Colonic mucosa (tissue), 4 donors: ENCODE measurements around the gene EXOC2. TPM values are rescaled to one million over a fixed set of nuclear protein-coding genes. Genes with fewer than 3 reads are reported as not detected.

Experiments
- DNase-seq: peaks from one replicate; pipeline ENCODE4 v3.0.0-alpha.2; 2020
- H3K27ac ChIP-seq: fragments of 200-600 bp; one replicate; pipeline ENCODE4 v1.8.0; 2021
- H3K27me3 ChIP-seq: fragments of 200-600 bp; one replicate; pipeline ENCODE4 v1.8.0; 2021
- H3K36me3 ChIP-seq: fragments of 200-600 bp; one replicate; pipeline ENCODE4 v1.8.0; 2021
- H3K4me1 ChIP-seq: fragments of 200-600 bp; one replicate; pipeline ENCODE4 v1.8.0; 2021; ENCODE audit warnings: mild to moderate bottlenecking
- H3K4me3 ChIP-seq: fragments of 200-600 bp; one replicate; pipeline ENCODE4 v1.8.0; 2021
- H3K9ac ChIP-seq, 2 donors: one replicate each; pipeline ENCODE4 v1.7.0; 2013; ENCODE audit warnings: control low read depth in 2 of 2, low read depth in 2 of 2, low read length in 2 of 2
- H3K9me3 ChIP-seq: fragments of 200-600 bp; one replicate; pipeline ENCODE4 v1.8.0; 2021
- CTCF ChIP-seq: fragments of 200-600 bp; IDR thresholded peaks from one replicate; pipeline ENCODE4 v1.8.0; 2022; ENCODE audit warnings: antibody characterized with exemption, mild to moderate bottlenecking
- intact Hi-C: fragments of 100-400 bp; cut with DNase I; formaldehyde crosslinking; loops from one replicate; pipeline ENCODE4 v1.14.1; 2022
- total RNA-seq, 2 donors: library from RNA; stranded (reverse); fragmentation: NEBNext Ultra II Directional in 1 of 2; extraction: Animal tissue kit (Norgen Biotek cat#: 25700) in 1 of 2; gene quantifications; one replicate each; pipeline ENCODE4 v1.2.1, GENCODE V29; 2021
- donor health status: healthy.
- donor health status: DM: no; HTN: no; CAD: no.
- donor health status: DM: no; HTN: no; CAD: no.

Gene EXOC2
- total RNA-seq, 2 donors from 2014 or later: 18.3 to 19.6 TPM

GRCh38 chr6:456887-457286 is 236.1 kb downstream of the EXOC2 start:
- Histone ChIP-seq H3K27ac (no peak overlapping the region), H3K4me1 (no peaks in the 10 kb centered on the region), H3K27me3 (no peaks in the 10 kb centered on the region), H3K9me3 (no peaks in the 10 kb centered on the region), H3K36me3 (no peaks in the 10 kb centered on the region), H3K9ac (no peak overlapping the region), H3K4me3 (no peak overlapping the region)
- no peak for DNase-seq
- intact Hi-C loops: no loop called here
- TF ChIP-seq CTCF: no peak

GRCh38 chr6:456358-456867 is 236.5 kb downstream of the EXOC2 start:
- TF ChIP-seq CTCF: no peak
- intact Hi-C loops: no loop called here
- Histone ChIP-seq H3K9ac (no peak overlapping the region), H3K4me3 (no peak overlapping the region), H3K27me3 (no peaks in the 10 kb centered on the region), H3K27ac (no peak overlapping the region), H3K9me3 (no peaks in the 10 kb centered on the region), H3K36me3 (no peaks in the 10 kb centered on the region), H3K4me1 (no peaks in the 10 kb centered on the region)
- no peak for DNase-seq

- H3K9me3 ChIP-seq: no peaks in the 10 kb centered on the region
- H3K27me3 ChIP-seq: no peaks in the 10 kb centered on the region
- intact Hi-C loops: no loop called here
- no peak for DNase-seq
- H3K4me3 ChIP-seq: no peak overlapping the region
- no peaks in the 10 kb centered on the region for H3K4me1 ChIP-seq
- H3K9ac ChIP-seq: no peak overlapping the region
- TF ChIP-seq CTCF: no peak
- H3K36me3 ChIP-seq: no peaks in the 10 kb centered on the region
- H3K27ac ChIP-seq: no peak overlapping the region
Observed at GRCh38 chr6:455835-456234, 237.1 kb downstream of the EXOC2 start.

- H3K9ac ChIP-seq: no peak overlapping the region
- intact Hi-C loops: no loop called here
- no peak for DNase-seq
- H3K27ac ChIP-seq: no peak overlapping the region
- no peaks in the 10 kb centered on the region for H3K27me3 ChIP-seq
- no peak for TF ChIP-seq CTCF
- no peaks in the 10 kb centered on the region for H3K9me3 ChIP-seq
- H3K36me3 ChIP-seq: no peaks in the 10 kb centered on the region
- no peak overlapping the region for H3K4me3 ChIP-seq
- no peaks in the 10 kb centered on the region for H3K4me1 ChIP-seq
Observed at GRCh38 chr6:455006-455585, 237.8 kb downstream of the EXOC2 start.

- Histone ChIP-seq H3K27ac (no peak overlapping the region), H3K9ac (no peak overlapping the region), H3K9me3 (no peaks in the 10 kb centered on the region), H3K27me3 (no peaks in the 10 kb centered on the region), H3K4me1 (no peaks in the 10 kb centered on the region), H3K4me3 (no peak overlapping the region), H3K36me3 (no peaks in the 10 kb centered on the region)
- TF ChIP-seq CTCF: no peak
- no peak for DNase-seq
- intact Hi-C loops: no loop called here
Observed at GRCh38 chr6:454148-454991, 238.6 kb downstream of the EXOC2 start.
